ENCODE data around the gene RELB.

RELB gene

GRCh38 chr19:45070861-45071544, 69.7 kb downstream of the RELB start:
- no peak for TF ChIP-seq TAF1 (IDR thresholded peaks at IDR 0.05; ENCODE audit: borderline replicate concordance, insufficient read depth, low read length)
- no peak for TF ChIP-seq SIN3A (IDR thresholded peaks at IDR 0.05; ENCODE audit: borderline replicate concordance, insufficient read depth, low read length)
- TF ChIP-seq POLR2AphosphoS5 (IDR thresholded peaks at IDR 0.05; ENCODE audit: low read depth, low read length), result no peak; the same call in 1 of the 2 replicates
- no peak for TF ChIP-seq REST (IDR thresholded peaks at IDR 0.05; ENCODE audit: insufficient read depth in 1 of 2, low read depth in 2 of 2, low read length in 2 of 2)
- TF ChIP-seq FOXP2 (optimal IDR thresholded peaks at IDR 0.05; ENCODE audit: borderline replicate concordance, extremely low read depth, extremely low read length, insufficient read depth), result no peak

- TF ChIP-seq SIN3A (IDR thresholded peaks at IDR 0.05; ENCODE audit: borderline replicate concordance, insufficient read depth, low read length), result no peak
- TF ChIP-seq TAF1 (IDR thresholded peaks at IDR 0.05; ENCODE audit: borderline replicate concordance, insufficient read depth, low read length), result no peak
- TF ChIP-seq FOXP2 (optimal IDR thresholded peaks at IDR 0.05; ENCODE audit: borderline replicate concordance, extremely low read depth, extremely low read length, insufficient read depth), result no peak
- TF ChIP-seq REST (IDR thresholded peaks at IDR 0.05; ENCODE audit: insufficient read depth in 1 of 2, low read depth in 2 of 2, low read length in 2 of 2), result no peak
- TF ChIP-seq POLR2AphosphoS5 (IDR thresholded peaks at IDR 0.05; ENCODE audit: low read depth, low read length), result no peak
Measured at GRCh38 chr19:45071545-45071938, 70.3 kb downstream of the RELB start.

- TF ChIP-seq SIN3A (IDR thresholded peaks at IDR 0.05; ENCODE audit: borderline replicate concordance, insufficient read depth, low read length) (no peak), FOXP2 (optimal IDR thresholded peaks at IDR 0.05; ENCODE audit: borderline replicate concordance, extremely low read depth, extremely low read length, insufficient read depth) (no peak), TAF1 (IDR thresholded peaks at IDR 0.05; ENCODE audit: borderline replicate concordance, insufficient read depth, low read length) (no peak), POLR2AphosphoS5 (IDR thresholded peaks at IDR 0.05; ENCODE audit: low read depth, low read length) (no peak), REST (IDR thresholded peaks at IDR 0.05; ENCODE audit: insufficient read depth in 1 of 2, low read depth in 2 of 2, low read length in 2 of 2) (no peak)
Measured at GRCh38 chr19:45071969-45072790, 70.9 kb downstream of the RELB start.

GRCh38 chr19:45074744-45075300, 73.6 kb downstream of the RELB start:
- no peak for TF ChIP-seq SIN3A (IDR thresholded peaks at IDR 0.05; ENCODE audit: borderline replicate concordance, insufficient read depth, low read length)
- TF ChIP-seq FOXP2 (optimal IDR thresholded peaks at IDR 0.05; ENCODE audit: borderline replicate concordance, extremely low read depth, extremely low read length, insufficient read depth), result no peak

- TF ChIP-seq FOXP2 (optimal IDR thresholded peaks at IDR 0.05; ENCODE audit: borderline replicate concordance, extremely low read depth, extremely low read length, insufficient read depth), result no peak
- no peak for TF ChIP-seq POLR2AphosphoS5 (IDR thresholded peaks at IDR 0.05; ENCODE audit: low read depth, low read length)
- no peak for TF ChIP-seq SIN3A (IDR thresholded peaks at IDR 0.05; ENCODE audit: borderline replicate concordance, insufficient read depth, low read length)
- no peak for TF ChIP-seq TAF1 (IDR thresholded peaks at IDR 0.05; ENCODE audit: borderline replicate concordance, insufficient read depth, low read length)
- TF ChIP-seq REST (IDR thresholded peaks at IDR 0.05; ENCODE audit: insufficient read depth in 1 of 2, low read depth in 2 of 2, low read length in 2 of 2), result no peak
Measured at GRCh38 chr19:45075301-45076028, 74.2 kb downstream of the RELB start.

Measured in PFSK-1 (cell line).